Glutamatergic neuron (in vitro differentiated cells): ENCODE measurements around the gene ANKRD16. TPM values are rescaled to one million over a fixed set of nuclear protein-coding genes. Genes with fewer than 3 reads are reported as not detected.
"Not testable (repeated sequence)": the region's sequence is repeated elsewhere in the genome, so short reads cannot be mapped to it uniquely, and the experiment has no call there.

Experiments used
- DNase-seq: peaks from one replicate; pipeline ENCODE4 v3.0.0; 2022
- H3K27ac Mint-ChIP-seq: one replicate; pipeline ENCODE4 v1.8.0; 2020; ENCODE audit warnings: mild to moderate bottlenecking, mixed read lengths, inconsistent platforms; ENCODE audit not compliant: unreplicated experiment
- H3K27me3 Mint-ChIP-seq: one replicate; pipeline ENCODE4 v1.8.0; 2020; ENCODE audit warnings: mild to moderate bottlenecking, moderate library complexity, mixed read lengths, inconsistent platforms; ENCODE audit not compliant: unreplicated experiment
- H3K36me3 Mint-ChIP-seq: one replicate; pipeline ENCODE4 v1.8.0; 2020; ENCODE audit warnings: mild to moderate bottlenecking, mixed read lengths, inconsistent platforms; ENCODE audit not compliant: unreplicated experiment
- H3K4me1 Mint-ChIP-seq: one replicate; pipeline ENCODE4 v1.8.0; 2020; ENCODE audit warnings: mild to moderate bottlenecking, low read depth, mixed read lengths, inconsistent platforms; ENCODE audit not compliant: unreplicated experiment
- H3K4me3 Mint-ChIP-seq: one replicate; pipeline ENCODE4 v1.8.0; 2020; ENCODE audit warnings: mild to moderate bottlenecking, mixed read lengths, inconsistent platforms; ENCODE audit not compliant: unreplicated experiment
- H3K9me3 Mint-ChIP-seq: one replicate; pipeline ENCODE4 v1.8.0; 2020; ENCODE audit warnings: mild to moderate bottlenecking, moderate library complexity, mixed read lengths, inconsistent platforms; ENCODE audit not compliant: unreplicated experiment
- total RNA-seq: library from RNA; stranded (reverse); fragmentation: NEBNext Ultra II Directional; extraction: Animal tissue kit (Norgen Biotek cat#: 25700); gene quantifications from one replicate; pipeline ENCODE4 v1.2.1, GENCODE V29; 2021; ENCODE audit not compliant: unreplicated experiment
- TF ChIP-seq, protein P1 (sequence below): fragments of 200-600 bp; sonication (generic); IDR thresholded peaks from one replicate; pipeline ENCODE4 v1.5.0; 2021; ENCODE audit not compliant: partially characterized antibody, unreplicated experiment

ANKRD16 gene
- total RNA-seq, 1 donor from 2014 or later, result 7.5 TPM

DNA sequence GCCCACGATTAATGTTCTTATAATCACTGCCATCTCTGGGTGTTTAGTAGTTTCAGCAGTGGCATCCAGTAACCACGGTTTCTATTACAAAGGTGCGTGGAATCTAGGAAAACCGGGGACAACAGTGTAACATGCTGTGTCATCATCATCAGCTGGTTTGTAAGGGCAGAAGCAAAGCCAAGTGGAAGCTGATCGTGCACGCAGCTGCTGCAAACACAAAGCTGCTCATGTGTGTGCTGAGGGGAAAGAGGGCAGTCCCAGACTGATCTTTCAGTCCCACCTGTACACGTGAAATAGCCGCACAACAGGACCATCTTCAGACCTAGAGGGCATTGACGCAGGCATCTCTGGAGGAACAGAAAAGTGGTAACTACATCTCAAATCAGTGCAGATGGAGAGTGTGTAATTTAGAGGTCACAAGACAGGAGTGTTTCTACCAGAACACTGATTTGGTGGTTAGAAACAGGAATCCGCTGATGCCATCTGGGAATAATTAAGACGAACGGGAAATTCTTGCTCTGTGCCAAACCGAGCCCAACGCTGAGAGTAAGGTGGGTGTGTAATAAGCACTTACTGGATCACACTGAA, 13.4 kb downstream of the ANKRD16 start:
- Mint-ChIP-seq H3K4me1 (peaks cover 2% of the 10 kb centered on the region), H3K4me3 (no peak overlapping the region), H3K27ac (no peak overlapping the region), H3K9me3 (no peaks in the 10 kb centered on the region), H3K36me3 (no peaks in the 10 kb centered on the region), H3K27me3 (peaks cover 2% of the 10 kb centered on the region)
- TF ChIP-seq, protein P1, sequence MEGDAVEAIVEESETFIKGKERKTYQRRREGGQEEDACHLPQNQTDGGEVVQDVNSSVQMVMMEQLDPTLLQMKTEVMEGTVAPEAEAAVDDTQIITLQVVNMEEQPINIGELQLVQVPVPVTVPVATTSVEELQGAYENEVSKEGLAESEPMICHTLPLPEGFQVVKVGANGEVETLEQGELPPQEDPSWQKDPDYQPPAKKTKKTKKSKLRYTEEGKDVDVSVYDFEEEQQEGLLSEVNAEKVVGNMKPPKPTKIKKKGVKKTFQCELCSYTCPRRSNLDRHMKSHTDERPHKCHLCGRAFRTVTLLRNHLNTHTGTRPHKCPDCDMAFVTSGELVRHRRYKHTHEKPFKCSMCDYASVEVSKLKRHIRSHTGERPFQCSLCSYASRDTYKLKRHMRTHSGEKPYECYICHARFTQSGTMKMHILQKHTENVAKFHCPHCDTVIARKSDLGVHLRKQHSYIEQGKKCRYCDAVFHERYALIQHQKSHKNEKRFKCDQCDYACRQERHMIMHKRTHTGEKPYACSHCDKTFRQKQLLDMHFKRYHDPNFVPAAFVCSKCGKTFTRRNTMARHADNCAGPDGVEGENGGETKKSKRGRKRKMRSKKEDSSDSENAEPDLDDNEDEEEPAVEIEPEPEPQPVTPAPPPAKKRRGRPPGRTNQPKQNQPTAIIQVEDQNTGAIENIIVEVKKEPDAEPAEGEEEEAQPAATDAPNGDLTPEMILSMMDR, result no peak
- no peak for DNase-seq

GRCh38 chr10:5873515-5873995, 16.1 kb downstream of the ANKRD16 start:
- peak; percentile 65 for DNase-seq
- Mint-ChIP-seq H3K27me3 (peaks cover 6% of the 10 kb centered on the region), H3K27ac (no peak overlapping the region), H3K4me3 (no peak overlapping the region), H3K4me1 (peaks cover 6% of the 10 kb centered on the region), H3K36me3 (peaks cover 4% of the 10 kb centered on the region), H3K9me3 (peaks cover 2% of the 10 kb centered on the region)
- TF ChIP-seq, protein P1, result peak; percentile 84

- H3K36me3 Mint-ChIP-seq, result peaks cover 6% of the 10 kb centered on the region
- TF ChIP-seq, protein P1, result no peak
- H3K4me3 Mint-ChIP-seq, result no peak overlapping the region
- peak overlapping the region; percentile 9 for H3K27ac Mint-ChIP-seq
- H3K27me3 Mint-ChIP-seq, result peaks cover 8% of the 10 kb centered on the region
- no peak for DNase-seq
- H3K4me1 Mint-ChIP-seq, result peaks cover 6% of the 10 kb centered on the region
- H3K9me3 Mint-ChIP-seq, result peaks cover 2% of the 10 kb centered on the region
These were observed 18.1 kb downstream of the ANKRD16 start for GRCh38 chr10:5871596-5871995.

GRCh38 chr10:5869156-5869555, 20.5 kb downstream of the ANKRD16 start:
- peaks cover 4% of the 10 kb centered on the region for H3K4me1 Mint-ChIP-seq

DNA sequence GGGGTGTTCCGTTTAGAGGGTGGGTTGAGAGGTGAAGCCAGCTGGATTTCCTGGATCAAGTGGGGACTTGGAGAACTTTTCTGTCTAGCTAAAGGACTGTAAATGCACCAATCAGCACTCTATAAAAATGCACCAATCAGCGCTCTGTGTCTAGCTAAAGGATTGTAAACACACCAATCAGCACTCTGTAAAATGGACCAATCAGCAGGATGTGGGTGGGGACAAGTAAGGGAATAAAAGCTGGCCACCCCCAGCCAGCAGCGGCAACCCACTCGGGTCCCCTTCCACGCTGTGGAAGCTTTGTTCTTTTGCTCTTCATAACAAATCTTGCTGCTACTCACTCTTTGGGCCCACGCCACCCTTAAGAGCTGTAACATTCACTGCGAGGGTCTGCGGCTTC, 21.3 kb downstream of the ANKRD16 start:
- H3K4me3 Mint-ChIP-seq, H3K9me3 Mint-ChIP-seq, H3K27me3 Mint-ChIP-seq, DNase-seq, H3K36me3 Mint-ChIP-seq, H3K4me1 Mint-ChIP-seq, H3K27ac Mint-ChIP-seq: not testable (repeated sequence)

More at GRCh38 chr10:5869156-5869555, 20.5 kb downstream of the ANKRD16 start:
- TF ChIP-seq, protein P1, result no peak
- no peak overlapping the region for H3K4me3 Mint-ChIP-seq
- H3K9me3 Mint-ChIP-seq, result peaks cover 2% of the 10 kb centered on the region
- peaks cover 6% of the 10 kb centered on the region for H3K36me3 Mint-ChIP-seq
- no peak for DNase-seq
- no peak overlapping the region for H3K27ac Mint-ChIP-seq
- H3K27me3 Mint-ChIP-seq, result peaks cover 8% of the 10 kb centered on the region

- H3K9me3 Mint-ChIP-seq, H3K36me3 Mint-ChIP-seq: not testable (repeated sequence)
These were observed 22.5 kb downstream of the ANKRD16 start for GRCh38 chr10:5867091-5867615.

DNA sequence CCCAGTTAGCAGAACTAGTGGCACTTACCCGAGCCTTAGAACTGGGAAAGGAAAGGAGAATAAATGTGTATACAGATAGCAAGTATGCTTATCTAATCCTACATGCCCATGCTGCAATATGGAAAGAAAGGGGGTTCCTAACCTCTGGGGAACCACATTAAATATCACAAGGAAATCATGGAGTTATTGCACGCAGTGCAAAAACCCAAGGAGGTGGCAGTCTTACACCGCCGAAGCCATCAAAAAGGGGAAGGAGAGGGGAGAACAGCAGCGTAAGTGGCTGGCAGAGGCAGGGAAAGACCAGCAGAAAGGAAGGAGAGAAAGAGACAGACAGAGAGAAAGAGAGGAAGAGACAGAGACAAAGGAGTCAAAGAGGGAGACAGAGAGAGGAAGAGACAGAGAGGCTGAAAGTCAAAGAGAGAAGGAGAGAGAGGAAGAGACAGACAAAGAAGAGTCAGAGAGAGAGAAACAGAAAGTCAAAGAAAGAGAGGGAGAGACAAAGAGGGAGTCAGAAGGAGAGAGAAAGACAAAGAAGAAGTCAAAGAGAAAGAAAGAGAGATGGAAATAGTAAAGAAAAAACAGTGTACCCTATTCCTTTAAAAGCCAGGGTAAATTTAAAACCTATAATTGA, 23.1 kb downstream of the ANKRD16 start:
- H3K4me3 Mint-ChIP-seq, H3K4me1 Mint-ChIP-seq, H3K36me3 Mint-ChIP-seq, H3K27ac Mint-ChIP-seq, H3K9me3 Mint-ChIP-seq, H3K27me3 Mint-ChIP-seq, DNase-seq: not testable (repeated sequence)

More at GRCh38 chr10:5867091-5867615, 22.5 kb downstream of the ANKRD16 start:
- H3K27ac Mint-ChIP-seq, DNase-seq, H3K4me1 Mint-ChIP-seq, H3K4me3 Mint-ChIP-seq, H3K27me3 Mint-ChIP-seq: not testable (repeated sequence)

- DNase-seq, H3K9me3 Mint-ChIP-seq, H3K4me1 Mint-ChIP-seq, H3K36me3 Mint-ChIP-seq, H3K27ac Mint-ChIP-seq, H3K4me3 Mint-ChIP-seq, H3K27me3 Mint-ChIP-seq: not testable (repeated sequence)
These were observed 26.6 kb downstream of the ANKRD16 start for GRCh38 chr10:5862981-5863685.
